GM21825 (cell line): ENCODE measurements around the gene SH3YL1.

Source experiments
- ATAC-seq: cut with Tn5 transposase; IDR thresholded peaks from one replicate; pipeline ENCODE4 v1.9.1; 2021; ENCODE audit warnings: mild to moderate bottlenecking, moderate library complexity; ENCODE audit not compliant: unreplicated experiment

The SH3YL1 gene

DNA sequence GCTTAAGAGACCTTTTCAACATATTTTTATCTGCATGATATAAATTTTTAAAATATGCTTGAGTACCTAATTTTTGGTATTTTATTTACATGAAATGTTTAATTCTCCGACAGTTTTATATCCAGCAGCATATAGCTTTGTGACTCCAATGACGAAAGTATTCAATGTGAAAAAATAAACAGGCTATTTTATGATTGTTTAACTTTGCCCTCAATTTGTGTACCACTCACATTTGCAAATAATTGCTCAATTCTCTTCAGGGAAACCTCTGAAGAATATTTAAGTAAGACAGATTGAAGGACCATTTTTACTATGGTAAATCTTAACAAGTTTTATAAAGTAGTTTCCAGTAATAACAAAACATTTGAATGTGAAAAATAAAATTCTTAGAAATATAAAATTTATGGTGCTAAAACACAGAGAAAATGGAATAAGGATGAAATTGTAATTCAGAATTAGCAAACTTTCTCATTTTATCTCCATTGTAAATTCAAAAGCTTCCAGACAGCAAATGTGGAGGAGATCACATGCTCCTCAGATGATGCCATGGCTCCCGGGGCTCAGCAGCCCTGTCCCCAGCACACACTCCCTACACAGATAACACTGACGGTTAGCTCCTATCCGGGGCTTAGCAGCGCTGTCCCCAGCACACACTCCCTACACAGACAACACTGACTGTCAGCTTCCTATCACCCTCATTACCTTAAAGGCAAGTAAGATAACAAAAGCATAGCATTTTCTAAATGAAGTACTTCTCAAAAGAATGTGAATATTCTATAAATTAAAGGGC is 39.7 kb downstream of the SH3YL1 start:
- no peak for ATAC-seq

DNA sequence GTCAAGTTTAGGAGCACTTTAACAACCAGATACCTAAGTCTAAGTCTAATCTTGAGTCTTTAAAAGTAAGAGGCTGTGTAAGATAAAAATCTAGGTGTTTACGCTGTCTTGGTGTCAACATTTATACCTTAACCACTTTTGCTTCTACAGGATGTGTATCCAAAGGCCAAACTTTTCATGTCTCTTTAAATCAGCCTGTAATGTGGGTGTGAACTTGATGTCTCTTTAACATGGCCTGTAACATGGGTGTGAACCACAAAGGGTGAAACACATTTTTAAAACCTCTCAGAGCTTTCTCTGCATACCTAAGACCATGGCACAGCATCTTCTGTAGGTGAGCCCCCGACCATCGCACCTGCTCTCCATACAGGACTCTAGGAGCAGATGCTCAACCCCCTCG is 40.4 kb downstream of the SH3YL1 start:
- no peak for ATAC-seq

DNA sequence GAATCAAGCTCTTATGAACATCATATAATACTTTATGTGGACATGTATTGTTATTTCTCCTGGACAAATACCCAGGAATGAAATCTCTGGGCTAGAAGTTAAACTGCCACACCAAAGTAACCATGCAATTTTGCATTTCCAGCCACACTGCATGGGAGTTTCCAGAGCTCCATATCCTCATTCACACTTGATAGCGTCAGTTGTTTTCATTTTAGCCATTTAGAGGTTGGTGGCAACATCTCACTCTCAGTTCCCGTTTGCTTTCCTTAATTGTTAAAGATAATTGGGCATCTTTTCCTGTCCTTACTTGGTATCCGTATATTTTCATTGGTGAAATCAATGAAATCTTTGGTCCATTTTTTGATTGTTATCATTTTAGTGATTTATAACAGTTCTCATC is 47.8 kb downstream of the SH3YL1 start:
- ATAC-seq = no peak

DNA sequence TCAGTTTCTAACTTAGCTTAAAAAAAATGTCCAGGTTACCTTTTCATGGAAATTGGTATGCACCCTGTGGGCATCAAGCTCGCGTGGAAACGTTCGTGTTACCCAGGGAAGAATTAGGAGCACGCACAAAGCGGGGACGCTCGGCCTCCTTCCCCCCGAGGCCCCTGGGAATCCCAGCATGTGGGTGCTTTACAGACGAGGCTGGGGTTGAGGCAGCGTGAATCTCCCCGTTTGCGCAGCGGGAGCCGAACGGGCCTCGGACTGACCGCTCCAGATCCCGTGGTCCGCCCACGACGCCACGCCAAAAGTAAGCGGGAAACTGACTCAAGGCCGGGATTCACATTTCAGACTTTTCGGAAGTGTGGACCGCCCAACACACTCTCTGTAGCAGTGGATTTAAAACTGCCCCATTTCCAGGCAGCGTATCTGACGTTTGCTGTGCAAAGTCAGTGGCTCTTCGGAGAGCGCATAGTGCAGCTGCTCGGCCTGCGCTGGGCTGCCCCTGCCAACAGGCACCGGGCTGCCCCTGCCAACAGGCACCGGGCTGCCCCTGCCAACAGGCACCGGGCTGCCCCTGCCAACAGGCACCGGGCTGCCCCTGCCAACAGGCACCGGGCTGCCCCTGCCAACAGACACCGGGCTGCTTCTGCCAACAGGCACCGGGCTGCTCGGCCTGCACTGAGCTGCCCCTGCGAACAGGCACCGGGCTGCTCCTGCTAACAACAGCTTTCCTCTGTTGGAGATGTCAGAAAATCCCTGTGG is 49.7 kb downstream of the SH3YL1 start:
- no peak for ATAC-seq

DNA sequence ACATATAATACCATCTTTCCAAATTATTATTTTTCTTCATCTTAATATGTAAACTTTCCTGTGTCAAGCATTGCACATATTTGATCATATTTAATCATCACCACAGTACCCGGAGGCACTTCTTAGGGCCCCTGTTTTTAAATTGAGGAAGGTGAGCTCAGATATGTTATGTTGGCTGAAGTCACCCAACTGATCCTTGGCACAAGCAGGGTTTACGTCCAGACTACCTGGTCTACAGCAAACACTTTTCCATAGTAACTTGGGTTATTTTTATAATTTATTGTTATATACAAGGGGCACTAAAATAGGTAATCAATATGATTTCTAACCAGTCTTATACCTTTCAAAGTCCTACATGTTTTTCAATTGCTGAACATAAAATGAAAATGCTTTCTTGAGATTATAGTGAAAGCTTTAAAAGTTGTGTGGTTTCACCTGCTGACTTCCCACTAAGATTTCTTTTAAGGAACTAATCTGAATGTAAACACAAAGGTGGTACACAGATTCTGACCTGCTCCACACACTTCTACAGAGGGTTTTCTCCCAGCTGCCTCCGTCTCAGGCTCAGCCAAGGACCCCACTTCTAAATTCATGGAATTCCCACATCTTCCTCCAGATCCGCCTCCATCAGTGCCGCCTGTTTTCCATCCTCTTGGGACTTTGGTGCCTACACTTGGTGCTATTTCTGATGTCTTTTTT is 52.2 kb downstream of the SH3YL1 start:
- no peak for ATAC-seq

DNA sequence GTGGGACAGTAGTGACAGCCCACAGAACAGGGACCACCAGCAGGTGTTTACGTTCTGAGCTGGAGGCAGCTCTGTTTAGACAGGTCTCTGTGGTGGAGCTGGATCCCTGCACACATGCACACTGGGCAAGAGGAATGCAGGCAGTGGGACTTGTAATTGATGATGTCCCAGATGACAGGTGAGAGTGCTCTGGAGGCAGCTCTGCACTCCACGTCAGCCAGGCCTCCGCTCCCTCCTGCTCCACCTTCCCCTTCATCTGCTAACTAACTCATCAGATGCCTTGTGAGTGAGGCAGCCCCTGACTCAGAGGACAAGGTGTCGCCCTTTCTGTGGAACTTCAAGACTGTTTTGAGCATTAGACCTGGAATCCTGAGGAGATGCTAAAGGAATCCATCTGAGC is 53.2 kb downstream of the SH3YL1 start:
- ATAC-seq = no peak

DNA sequence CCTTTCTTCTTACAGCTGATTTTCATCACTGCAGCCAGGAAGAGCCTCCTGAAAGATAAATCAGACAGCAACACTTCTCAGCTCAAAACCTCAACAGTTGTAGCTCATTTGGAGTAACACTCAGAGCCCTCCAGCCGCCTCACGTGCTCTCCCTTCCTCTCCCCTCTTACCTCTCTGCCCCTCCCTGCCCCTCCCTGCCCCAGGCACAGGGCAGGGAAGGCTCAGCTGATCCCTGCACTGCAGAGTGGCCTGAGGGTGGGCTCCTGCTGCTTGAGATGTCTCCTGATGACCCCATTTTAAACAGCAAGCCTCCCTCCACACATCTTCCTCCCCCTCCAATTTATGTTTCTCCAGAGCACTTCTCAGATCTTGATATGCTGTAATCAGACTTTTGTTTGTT is 54.4 kb downstream of the SH3YL1 start:
- ATAC-seq = no peak

DNA sequence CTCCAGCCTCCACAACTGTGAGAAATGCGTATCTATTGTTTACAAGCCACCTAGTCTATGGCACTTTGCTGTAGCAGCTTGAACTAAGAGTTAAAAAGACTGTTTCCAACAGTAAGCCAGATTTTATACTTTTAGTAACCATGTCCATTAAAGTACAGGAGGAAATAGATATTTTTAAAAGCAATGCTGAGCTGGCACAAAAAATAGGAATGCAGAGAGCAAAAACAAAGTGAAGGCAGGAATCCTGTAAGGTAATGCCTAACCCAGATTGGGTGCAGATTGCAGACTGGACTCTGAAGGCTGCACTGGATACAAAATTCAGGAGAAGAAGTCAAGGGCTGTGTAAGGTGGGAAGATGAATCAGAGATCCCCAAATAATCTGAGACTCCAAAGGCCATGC is 55.5 kb downstream of the SH3YL1 start:
- no peak for ATAC-seq

DNA sequence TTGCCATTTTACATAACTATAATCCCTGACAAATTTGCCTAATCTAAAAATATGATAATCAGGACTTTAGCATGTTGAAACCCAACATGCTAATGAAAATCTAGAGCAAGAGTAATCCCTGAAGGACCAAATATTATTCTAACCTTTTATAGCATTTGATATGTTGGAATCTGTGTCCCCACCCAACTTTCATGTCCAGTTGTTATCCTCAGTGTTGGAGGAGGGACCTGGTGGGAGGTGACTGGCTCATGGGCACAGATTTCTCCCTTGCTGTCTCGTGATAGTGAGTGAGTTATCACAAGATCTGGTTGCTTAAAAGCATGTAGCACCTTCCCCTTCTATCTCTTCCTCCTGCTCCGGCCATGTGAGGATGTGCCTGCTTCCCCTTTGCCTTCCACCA is 59.8 kb downstream of the SH3YL1 start:
- no peak for ATAC-seq

DNA sequence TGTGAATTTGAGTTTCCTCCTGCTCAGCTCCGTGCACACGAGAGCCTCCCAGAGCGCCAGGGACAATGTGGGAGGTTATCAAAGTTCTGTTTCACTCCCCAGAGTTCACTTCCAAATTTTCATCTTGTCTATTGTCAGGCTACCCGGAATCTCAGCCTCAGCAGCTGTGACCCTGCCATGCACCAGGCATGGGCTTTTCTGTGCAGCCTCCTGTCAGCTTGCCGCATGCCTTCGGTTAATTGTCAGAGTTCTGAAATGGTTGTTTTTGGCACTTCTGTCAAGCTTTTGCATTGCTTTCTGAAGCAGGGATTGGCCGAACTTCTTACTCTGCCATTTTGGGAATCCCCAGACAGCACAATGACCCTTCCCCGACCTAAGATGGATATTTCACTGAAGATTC is 60.4 kb downstream of the SH3YL1 start:
- no peak for ATAC-seq

DNA sequence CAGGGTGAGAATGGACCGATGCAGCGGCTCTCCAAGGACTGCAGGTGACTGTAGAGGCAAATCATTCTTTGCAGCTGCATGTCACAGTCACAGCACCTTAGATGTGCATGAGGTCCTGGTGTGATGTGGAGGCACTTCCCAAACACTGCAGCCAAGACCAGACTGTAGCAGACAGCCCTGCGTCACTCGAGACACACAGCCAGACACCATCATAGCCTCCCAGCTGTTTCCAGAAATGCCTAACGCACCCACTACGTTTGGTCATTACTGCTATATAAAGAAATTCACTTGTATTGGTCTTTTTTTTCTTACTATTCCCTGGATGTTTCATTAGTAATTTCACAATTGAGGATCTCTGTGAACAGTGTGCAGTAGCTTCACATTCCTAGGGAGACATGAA is 60.9 kb downstream of the SH3YL1 start:
- ATAC-seq = no peak

DNA sequence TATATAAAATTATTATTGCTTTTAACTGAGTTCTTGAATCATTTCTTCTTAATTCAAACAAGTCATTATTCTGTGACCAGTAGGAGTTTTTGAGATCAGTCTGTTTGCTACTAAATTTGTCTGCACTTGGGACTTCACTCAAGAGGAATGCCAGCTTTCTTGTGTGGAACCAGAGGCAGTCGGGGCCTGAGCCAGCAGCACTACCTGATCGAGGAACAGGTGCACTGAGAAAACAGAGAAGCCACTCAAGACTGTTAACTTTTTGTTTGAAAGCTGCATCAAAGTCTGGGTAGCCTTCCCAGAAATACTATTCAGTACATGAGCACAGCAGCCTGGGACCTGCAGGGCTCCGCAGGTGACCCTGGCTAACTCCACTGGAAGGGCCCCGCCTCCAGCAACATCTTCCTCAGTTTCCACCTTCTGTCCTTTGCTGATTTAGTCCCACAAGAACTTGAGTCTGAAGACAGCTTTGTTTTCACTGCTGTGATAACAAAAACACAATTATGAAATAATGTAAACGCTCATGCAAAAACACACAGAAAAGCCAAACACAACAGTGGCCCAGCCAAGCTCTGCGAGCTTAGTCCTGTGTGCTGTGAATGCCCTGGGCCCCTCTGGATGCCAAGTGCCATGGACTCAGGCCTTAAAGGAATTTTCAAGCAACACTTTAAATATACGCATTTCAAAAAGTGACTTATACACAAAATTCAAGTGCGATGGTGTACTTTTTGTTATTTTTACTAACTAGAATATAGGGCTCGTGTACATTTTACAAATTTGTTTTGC is 62.0 kb downstream of the SH3YL1 start:
- ATAC-seq = no peak

DNA sequence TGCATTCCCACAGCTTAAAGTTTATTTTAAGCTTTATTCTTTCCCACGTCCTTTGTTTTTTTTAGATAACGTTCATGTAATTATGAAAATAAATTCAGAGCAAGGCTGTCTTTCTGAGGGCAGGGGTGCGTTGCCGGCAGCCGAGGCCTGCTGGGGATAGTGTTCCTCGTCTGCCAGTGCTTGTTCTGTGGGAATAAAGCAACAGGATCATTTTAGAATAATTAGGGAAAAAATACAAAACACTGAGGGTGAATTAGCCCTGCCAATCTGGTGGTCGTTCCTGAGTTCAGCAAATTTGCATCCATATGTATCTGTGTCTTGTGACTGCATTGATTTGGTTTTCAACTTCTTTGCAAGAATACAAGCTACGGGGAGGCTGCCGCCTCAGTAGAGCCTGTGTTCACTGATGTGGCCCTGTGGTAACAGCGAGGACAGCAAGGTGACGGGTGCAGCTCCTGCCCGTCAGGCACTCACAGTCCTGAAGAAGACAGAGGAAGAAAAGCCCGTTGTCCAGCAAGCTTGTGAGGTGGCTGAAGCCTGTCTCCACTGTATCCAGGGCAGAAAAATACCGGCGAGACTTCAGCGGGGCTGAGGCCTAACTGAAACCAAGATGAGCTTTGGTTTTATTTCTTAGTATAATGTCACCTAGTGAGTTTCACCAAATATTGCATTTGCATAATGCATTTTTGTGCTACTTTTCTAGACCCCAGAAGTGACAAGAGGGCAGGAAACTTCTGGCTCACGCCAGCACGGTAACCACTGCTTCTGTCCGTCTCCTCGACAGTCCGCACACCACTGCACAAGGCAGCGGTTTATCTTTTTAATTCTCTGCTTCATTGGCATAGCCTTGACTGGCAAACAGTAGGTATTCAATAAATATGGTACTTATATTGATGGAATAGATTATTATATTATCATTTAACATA is 64.5 kb downstream of the SH3YL1 start:
- no peak for ATAC-seq

DNA sequence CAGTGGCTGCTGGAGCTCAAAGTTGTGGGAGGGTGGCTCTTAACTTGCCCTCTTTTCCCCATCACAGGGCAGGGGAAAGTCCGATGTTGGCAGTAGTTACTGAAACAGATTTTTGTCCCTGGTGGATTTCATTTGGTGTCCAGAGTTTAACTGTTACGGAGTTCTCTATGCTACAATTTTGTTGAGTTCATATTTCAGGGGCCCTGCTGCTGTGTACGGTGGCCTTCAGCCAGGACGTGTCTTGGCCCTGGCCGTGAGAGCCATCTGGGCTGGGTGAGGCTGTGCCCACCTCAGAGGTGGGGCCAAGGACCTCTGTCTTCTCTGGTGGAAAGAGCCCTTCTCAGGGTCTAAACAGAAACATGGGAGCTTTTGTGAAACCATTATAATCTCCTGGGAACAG is 67.4 kb downstream of the SH3YL1 start:
- ATAC-seq = no peak

DNA sequence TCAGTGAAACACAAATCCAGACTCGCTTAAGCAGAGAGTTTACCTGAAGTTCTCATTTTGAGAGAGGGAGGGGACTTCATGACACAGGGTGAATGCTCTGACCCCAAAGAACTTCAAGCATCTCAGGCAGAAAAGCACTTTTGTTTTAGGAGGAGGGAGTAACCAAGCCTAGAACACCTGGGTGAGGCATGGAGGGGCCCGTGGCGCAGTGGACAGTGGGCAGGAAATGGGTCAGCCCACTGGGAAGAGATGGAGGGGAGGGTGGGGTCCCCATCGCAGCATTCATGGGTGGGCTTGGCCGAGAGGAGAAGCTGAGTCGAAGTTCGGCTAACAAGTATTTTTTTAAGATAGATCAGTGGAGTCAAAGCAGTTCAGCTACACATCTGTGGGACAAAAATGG is 67.9 kb downstream of the SH3YL1 start:
- ATAC-seq = no peak

DNA sequence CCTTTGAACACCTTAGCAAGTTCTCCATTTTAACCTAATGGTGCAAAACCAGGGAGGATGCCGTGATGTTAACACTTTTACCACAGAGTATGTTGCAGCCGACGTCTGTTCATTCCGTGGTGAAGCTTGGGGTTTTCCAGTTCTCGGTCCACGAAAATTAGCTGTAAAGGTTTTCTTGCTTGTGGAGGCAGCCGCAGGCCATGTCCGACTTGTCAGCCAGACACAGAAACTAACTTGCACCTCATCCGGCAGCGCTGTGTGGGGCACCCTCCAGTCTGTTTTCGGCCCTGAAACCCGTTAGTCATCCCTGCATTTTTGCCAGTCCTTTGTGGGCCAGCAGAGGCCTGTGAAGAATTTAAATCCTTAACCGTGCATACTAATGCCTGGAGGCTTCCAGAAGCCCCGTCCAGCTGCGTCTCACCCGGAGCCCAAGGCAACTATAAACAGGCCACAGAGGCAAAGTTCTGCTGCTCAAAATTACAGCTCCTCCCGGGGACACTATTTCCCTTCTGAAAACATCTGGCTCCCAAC is 70.6 kb downstream of the SH3YL1 start:
- ATAC-seq = no peak

DNA sequence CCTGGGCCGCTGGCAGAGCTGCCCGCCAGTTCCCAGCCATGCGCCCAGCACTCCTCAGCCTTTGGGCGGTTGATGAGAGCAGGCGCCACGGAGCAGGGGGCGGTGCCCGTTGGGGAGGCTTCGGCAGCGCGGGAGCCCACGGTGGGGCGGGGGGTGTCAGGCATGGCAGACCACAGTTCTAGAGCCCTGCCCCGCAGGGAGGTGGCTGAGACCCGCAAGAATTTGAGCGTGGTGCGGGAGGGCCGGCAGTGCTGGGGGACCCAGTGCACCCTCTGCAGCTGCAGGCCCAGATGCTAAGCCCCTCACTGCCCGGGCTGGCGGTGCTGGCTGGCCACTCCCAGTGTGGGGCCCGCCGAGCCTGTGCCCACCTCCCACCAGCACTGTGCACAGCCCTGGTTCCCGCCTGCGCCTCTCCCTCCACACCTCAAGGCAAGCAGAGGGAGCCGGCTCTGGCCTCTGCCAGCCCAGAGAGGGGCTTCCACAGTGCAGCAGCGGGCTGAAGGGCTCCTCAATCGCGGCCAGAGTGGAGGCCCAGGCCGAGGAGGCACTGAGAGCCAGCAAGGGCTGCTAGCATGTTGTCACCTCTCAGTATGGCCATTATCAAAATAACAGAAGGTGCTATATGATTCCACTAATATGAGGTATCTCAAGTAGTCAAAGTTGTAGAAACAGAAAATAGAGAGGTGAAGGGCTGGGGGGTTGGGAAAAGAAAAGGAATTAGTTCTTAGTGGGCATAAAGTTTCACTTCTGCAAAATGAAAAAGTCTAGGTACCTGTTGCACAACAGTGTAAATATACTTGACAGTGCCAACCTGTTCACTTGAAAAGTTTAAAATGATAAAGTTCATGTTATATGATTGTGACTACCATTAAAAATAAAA is 72.3 kb downstream of the SH3YL1 start:
- ATAC-seq = no peak

DNA sequence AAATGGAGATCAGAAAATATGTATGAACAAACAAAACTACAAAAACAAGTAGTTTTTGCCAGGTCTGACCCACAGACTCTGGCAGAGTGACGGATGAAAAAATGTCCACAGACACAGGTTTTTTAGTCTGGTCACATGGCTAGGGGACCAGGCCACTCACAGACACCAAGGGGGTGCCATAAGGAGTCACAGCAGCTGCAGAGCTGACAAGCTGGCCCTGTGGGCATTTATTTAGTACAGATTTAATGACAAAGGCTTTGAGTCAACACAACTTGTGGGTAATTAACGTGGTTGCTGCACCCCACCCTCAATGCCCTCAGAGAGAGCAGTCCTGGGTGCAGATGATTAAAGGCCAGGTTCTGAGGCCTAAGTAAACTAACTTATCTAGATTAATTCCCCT is 76.0 kb downstream of the SH3YL1 start:
- no peak for ATAC-seq

DNA sequence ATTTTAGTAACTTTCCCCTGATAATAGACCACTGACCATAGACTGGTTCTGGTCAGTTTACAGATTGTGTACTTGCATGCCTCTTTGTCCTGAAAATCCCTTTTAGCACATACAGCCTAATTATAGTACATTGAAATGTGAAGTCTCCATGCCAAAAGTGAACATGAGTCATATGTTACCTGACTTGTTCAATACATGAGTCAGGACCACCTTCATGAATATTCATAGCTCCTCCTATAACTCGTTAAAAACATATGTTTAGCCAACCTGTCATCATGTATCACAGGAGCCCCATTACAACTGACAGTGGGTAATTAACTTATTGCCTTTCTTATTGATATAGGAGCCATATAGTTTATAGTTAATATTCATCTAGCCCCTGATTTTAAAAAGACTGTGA is 78.6 kb downstream of the SH3YL1 start:
- ATAC-seq = no peak
